NCI-H146 (cell line): ENCODE results near the gene RHOH.

Experiments
- DNase-seq: peaks from one replicate; lab custom pipeline; 2025; lab: John Stamatoyannopoulos, UW

RHOH gene

GRCh38 chr4:40238008-40238699 lies 41.3 kb downstream of the RHOH start:
- no peak for DNase-seq

- no peak for DNase-seq
Measured at GRCh38 chr4:40238700-40239548, 42.1 kb downstream of the RHOH start.

GRCh38 chr4:40240040-40240653 lies 43.3 kb downstream of the RHOH start:
- no peak for DNase-seq

- no peak for DNase-seq
Measured at GRCh38 chr4:40241026-40241425, 44.2 kb downstream of the RHOH start.

- no peak for DNase-seq
Measured at GRCh38 chr4:40241941-40242340, 45.1 kb downstream of the RHOH start.

- DNase-seq = no peak
Measured at GRCh38 chr4:40243386-40243948, 46.6 kb downstream of the RHOH start.

GRCh38 chr4:40244606-40245005 lies 47.8 kb downstream of the RHOH start:
- no peak for DNase-seq

- no peak for DNase-seq
Measured at GRCh38 chr4:40245550-40245949, 48.7 kb downstream of the RHOH start.

- no peak for DNase-seq
Measured at GRCh38 chr4:40246011-40246900, 49.4 kb downstream of the RHOH start.

GRCh38 chr4:40246938-40247337 lies 50.1 kb downstream of the RHOH start:
- no peak for DNase-seq

- DNase-seq = no peak
Measured at GRCh38 chr4:40247350-40247749, 50.5 kb downstream of the RHOH start.

GRCh38 chr4:40251366-40251765 lies 54.5 kb downstream of the RHOH start:
- no peak for DNase-seq

- no peak for DNase-seq
Measured at GRCh38 chr4:40253906-40254305, 57.1 kb downstream of the RHOH start.

- peak; percentile 66 for DNase-seq
Measured at GRCh38 chr4:40254608-40255392, 58.0 kb downstream of the RHOH start.

- no peak for DNase-seq
Measured at GRCh38 chr4:40255393-40256281, 58.8 kb downstream of the RHOH start.

- no peak for DNase-seq
Measured at GRCh38 chr4:40256329-40256728, 59.5 kb downstream of the RHOH start.

- no peak for DNase-seq
Measured at GRCh38 chr4:40256817-40257216, 60.0 kb downstream of the RHOH start.

GRCh38 chr4:40258627-40259026 lies 61.8 kb downstream of the RHOH start:
- DNase-seq = no peak

GRCh38 chr4:40261231-40262076 lies 64.6 kb downstream of the RHOH start:
- DNase-seq = no peak
